H9 (cell line): Measurements from ENCODE around the gene SHISA9. TPM values are rescaled to one million over a fixed set of nuclear protein-coding genes. Genes with fewer than 3 reads are reported as not detected.

Source experiments
- DNase-seq: peaks from one replicate; pipeline ENCODE4 v3.0.0-alpha.2; 2017
- H2AFZ ChIP-seq: one replicate; pipeline ENCODE4 v1.6.1; 2013; ENCODE audit warnings: mild to moderate bottlenecking, low read length, control low read depth, moderate library complexity
- H2AK5ac ChIP-seq: 2 replicates; pipeline ENCODE4 v1.6.1; 2013; ENCODE audit warnings: low read length, control low read depth, mixed read lengths; ENCODE audit not compliant: insufficient read length
- H2BK120ac ChIP-seq: one replicate; pipeline ENCODE4 v1.6.1; 2013; ENCODE audit warnings: low read depth, mild to moderate bottlenecking, low read length, control low read depth, inconsistent platforms; ENCODE audit not compliant: poor library complexity, severe bottlenecking
- H2BK12ac ChIP-seq: 2 replicates; pipeline ENCODE4 v1.6.1; 2013; ENCODE audit warnings: low read length, control low read depth, mixed read lengths, low read depth; ENCODE audit not compliant: insufficient read length
- H2BK15ac ChIP-seq: 2 replicates; pipeline ENCODE4 v1.6.1; 2013; ENCODE audit warnings: low read depth, low read length, control low read depth
- H2BK20ac ChIP-seq: one replicate; pipeline ENCODE4 v1.6.1; 2013; ENCODE audit warnings: low read depth, mild to moderate bottlenecking, low read length, control low read depth, inconsistent platforms; ENCODE audit not compliant: poor library complexity, severe bottlenecking
- H2BK5ac ChIP-seq: 2 replicates; pipeline ENCODE4 v1.6.1; 2013; ENCODE audit warnings: low read length, control low read depth, mixed read lengths; ENCODE audit not compliant: insufficient read length
- H3K14ac ChIP-seq: 2 replicates; pipeline ENCODE4 v1.6.1; 2013; ENCODE audit warnings: low read length, control low read depth; ENCODE audit not compliant: insufficient read depth
- H3K18ac ChIP-seq: 2 replicates; pipeline ENCODE4 v1.6.1; 2013; ENCODE audit warnings: low read depth, mild to moderate bottlenecking, mixed read lengths, low read length, control low read depth; ENCODE audit not compliant: insufficient read length
- H3K23ac ChIP-seq: 2 replicates; pipeline ENCODE4 v1.6.1; 2013; ENCODE audit warnings: low read length, control low read depth, mixed read lengths, low read depth; ENCODE audit not compliant: insufficient read length
- H3K23me2 ChIP-seq: 2 replicates; pipeline ENCODE4 v1.6.1; 2013; ENCODE audit warnings: low read depth, mild to moderate bottlenecking, mixed read lengths, low read length, control low read depth; ENCODE audit not compliant: insufficient read length, poor library complexity, severe bottlenecking
- H3K27ac ChIP-seq: 2 replicates; pipeline ENCODE4 v1.5.1; 2013; ENCODE audit warnings: low read length, control low read depth, mixed read lengths, low read depth; ENCODE audit not compliant: insufficient read length
- H3K27me3 ChIP-seq: 2 replicates; pipeline ENCODE4 v1.6.1; 2013; ENCODE audit warnings: low read length, control low read depth, inconsistent platforms; ENCODE audit not compliant: insufficient read depth
- H3K4ac ChIP-seq: 2 replicates; pipeline ENCODE4 v1.6.1; 2013; ENCODE audit warnings: low read depth, mild to moderate bottlenecking, control low read depth, inconsistent platforms, low read length, moderate library complexity
- H3K4me1 ChIP-seq: 2 replicates; pipeline ENCODE4 v1.6.1; 2013; ENCODE audit warnings: low read length, control low read depth, inconsistent platforms; ENCODE audit not compliant: insufficient read depth
- H3K4me2 ChIP-seq: 2 replicates; pipeline ENCODE4 v1.6.1; 2013; ENCODE audit warnings: low read length, control low read depth, mixed read lengths; ENCODE audit not compliant: insufficient read length, insufficient read depth
- H3K56ac ChIP-seq: 2 replicates; pipeline ENCODE4 v1.6.1; 2013; ENCODE audit warnings: low read depth, mild to moderate bottlenecking, mixed read lengths, low read length, control low read depth; ENCODE audit not compliant: insufficient read length
- H3K79me1 ChIP-seq: 2 replicates; pipeline ENCODE4 v1.6.1; 2013; ENCODE audit warnings: low read depth, mild to moderate bottlenecking, moderate library complexity, low read length, control low read depth, inconsistent platforms; ENCODE audit not compliant: insufficient read depth, poor library complexity, severe bottlenecking
- H3K79me2 ChIP-seq: 2 replicates; pipeline ENCODE4 v1.6.1; 2013; ENCODE audit warnings: low read length, control low read depth, inconsistent platforms; ENCODE audit not compliant: insufficient read depth
- H3K9ac ChIP-seq: 2 replicates; pipeline ENCODE4 v1.6.1; 2013; ENCODE audit warnings: low read length, control low read depth, mixed read lengths; ENCODE audit not compliant: insufficient read length; ENCODE audit errors: extremely low read depth
- H3K9me3 ChIP-seq: one replicate; pipeline ENCODE4 v1.6.1; 2013; ENCODE audit warnings: low read depth, low read length, inconsistent platforms; ENCODE audit not compliant: control insufficient read depth
- H3T11ph ChIP-seq: one replicate; pipeline ENCODE4 v1.6.1; 2013; ENCODE audit warnings: mild to moderate bottlenecking, low read length, control low read depth, inconsistent platforms
- H4K20me1 ChIP-seq: one replicate; pipeline ENCODE4 v1.6.1; 2013; ENCODE audit not compliant: control insufficient read depth, insufficient read length, insufficient read depth
- H4K5ac ChIP-seq: 2 replicates; pipeline ENCODE4 v1.6.1; 2013; ENCODE audit warnings: low read depth, mild to moderate bottlenecking, mixed read lengths, low read length, control low read depth; ENCODE audit not compliant: insufficient read length
- H4K8ac ChIP-seq: replicated peaks from 2 replicates; pipeline ENCODE4 v1.6.1; 2013; ENCODE audit warnings: low read length, control low read depth, mixed read lengths, low read depth; ENCODE audit not compliant: insufficient read length
- H4K91ac ChIP-seq: 2 replicates; pipeline ENCODE4 v1.6.1; 2013; ENCODE audit warnings: low read depth, mild to moderate bottlenecking, moderate library complexity, mixed read lengths, low read length, control low read depth; ENCODE audit not compliant: insufficient read length
- H3K27ac Mint-ChIP-seq, 3 experiments: 2 replicates in 2 of 3; 3 replicates in 1 of 3; pipeline ENCODE4 v1.8.0; 2020 to 2021; ENCODE audit warnings: mixed read lengths in 3 of 3, mild to moderate bottlenecking in 1 of 3, moderate library complexity in 1 of 3
- H3K27me3 Mint-ChIP-seq: 2 replicates; pipeline ENCODE4 v1.8.0; 2021; ENCODE audit warnings: low read depth, mild to moderate bottlenecking, moderate library complexity, mixed read lengths
- H3K36me3 Mint-ChIP-seq, 3 experiments: 2 replicates in 2 of 3; 3 replicates in 1 of 3; pipeline ENCODE4 v1.8.0; 2020 to 2021; ENCODE audit warnings: low read depth in 3 of 3, mixed read lengths in 3 of 3; ENCODE audit not compliant: insufficient read depth in 1 of 3
- H3K4me1 Mint-ChIP-seq, 2 experiments: 2 replicates each; pipeline ENCODE4 v1.8.0; 2020; ENCODE audit warnings: mixed read lengths in 2 of 2
- H3K4me3 Mint-ChIP-seq, 2 experiments: 2 replicates in 1 of 2; 3 replicates in 1 of 2; pipeline ENCODE4 v1.8.0; 2020 to 2021; ENCODE audit warnings: mild to moderate bottlenecking in 2 of 2, mixed read lengths in 2 of 2, moderate library complexity in 1 of 2
- H3K9me3 Mint-ChIP-seq, 2 experiments: 2 replicates in 1 of 2; 3 replicates in 1 of 2; pipeline ENCODE4 v1.8.0; 2020; ENCODE audit warnings: mild to moderate bottlenecking in 2 of 2, mixed read lengths in 2 of 2, moderate library complexity in 1 of 2
- CTCF ChIP-seq: fragments of 200-600 bp; sonication (generic); conservative IDR thresholded peaks from 3 replicates; pipeline ENCODE4 v1.8.0; 2021; ENCODE audit warnings: antibody characterized with exemption, mild to moderate bottlenecking
- WGBS: extraction: QIAGEN DNeasy Blood & Tissue Kit; methylation state at CpG from one replicate; pipeline ENCODE4 v1.1.7; 2013; ENCODE audit warnings: missing lambda C conversion rate, low lambda C conversion rate, mixed read lengths; ENCODE audit not compliant: insufficient read length; ENCODE audit errors: extremely low coverage; 5-methylcytosine and 5-hydroxymethylcytosine counted together
- total RNA-seq: library from RNA; stranded (reverse); gene quantifications from 2 replicates; pipeline ENCODE4 v1.2.1, GENCODE V29; 2021

Gene SHISA9
- total RNA-seq, 1 experiment from 2014 or later = 7.0 TPM

- WGBS = no CpG with 5 or more reads among the region's 1 CpG
- no peak overlapping the region for H3K23ac ChIP-seq
- H3K27me3 Mint-ChIP-seq = no peaks in the 10 kb centered on the region
- no peak overlapping the region for H4K91ac ChIP-seq
- H2AFZ ChIP-seq = no peak overlapping the region
- no peak overlapping the region for H3K4me3 Mint-ChIP-seq
- no peak overlapping the region for H2BK120ac ChIP-seq
- H4K5ac ChIP-seq = no peak overlapping the region
- no peaks in the 10 kb centered on the region for H3K9me3 ChIP-seq
- no peak overlapping the region for H3K14ac ChIP-seq
- H2BK5ac ChIP-seq = no peak overlapping the region
- H3K27me3 ChIP-seq = no peaks in the 10 kb centered on the region
- H2BK15ac ChIP-seq = no peak overlapping the region
- H2AK5ac ChIP-seq = no peak overlapping the region
- H3K36me3 Mint-ChIP-seq = no peaks in the 10 kb centered on the region
- no peaks in the 10 kb centered on the region for H3K9me3 Mint-ChIP-seq
- H3K27ac ChIP-seq = no peak overlapping the region
- H3K9ac ChIP-seq = no peak overlapping the region
- H3K56ac ChIP-seq = no peak overlapping the region
- 0 out of 2 replicates have a peak, but pooled peaks cover 2% of the 10 kb centered on the region for H3K79me2 ChIP-seq
- no peak overlapping the region for H3K4me2 ChIP-seq
- H3K4me1 ChIP-seq = peaks cover 6% of the 10 kb centered on the region; the same call in 1 of the 2 replicates
- no peak overlapping the region for H3T11ph ChIP-seq
- no peak for DNase-seq
- H3K23me2 ChIP-seq = no peaks in the 10 kb centered on the region
- H3K18ac ChIP-seq = no peak overlapping the region
- no peaks in the 10 kb centered on the region for H3K79me1 ChIP-seq
- H4K8ac ChIP-seq = no peak overlapping the region
- no peak for TF ChIP-seq CTCF
- no peak overlapping the region for H2BK12ac ChIP-seq
- H3K27ac Mint-ChIP-seq = no peak overlapping the region
- no peaks in the 10 kb centered on the region for H4K20me1 ChIP-seq
- no peak overlapping the region for H2BK20ac ChIP-seq
- H3K4ac ChIP-seq = no peak overlapping the region
- peaks cover 6 to 9% of the 10 kb centered on the region in 2 experiments for H3K4me1 Mint-ChIP-seq
Observed at GRCh38 chr16:13143551-13143950, 242.2 kb downstream of the SHISA9 start.
